Subcutaneous adipose tissue (tissue), 4 donors: ENCODE data around the gene WWC1. TPM values are rescaled to one million over a fixed set of nuclear protein-coding genes. Genes with fewer than 3 reads are reported as not detected.

Experiments used
- CTCF ChIP-seq: fragments of 450-650 bp; IDR thresholded peaks from one replicate; pipeline ENCODE4 v1.5.1; 2016; ENCODE audit warnings: low read depth, mild to moderate bottlenecking, control low read depth, antibody characterized with exemption, moderate library complexity
- total RNA-seq, 4 donors: library from RNA; depleted of rRNA; stranded (reverse); fragments of >200 nt; gene quantifications; one replicate each; pipeline ENCODE4 v1.1.0, GENCODE V29; 2016

WWC1 gene
- total RNA-seq, 4 donors from 2014 or later: 0.34 to 5.1 (median 1.1) TPM; not detected in 1

- no peak for TF ChIP-seq CTCF
Observed at GRCh38 chr5:168287362-168287761, 4.1 kb upstream of the WWC1 start.

DNA sequence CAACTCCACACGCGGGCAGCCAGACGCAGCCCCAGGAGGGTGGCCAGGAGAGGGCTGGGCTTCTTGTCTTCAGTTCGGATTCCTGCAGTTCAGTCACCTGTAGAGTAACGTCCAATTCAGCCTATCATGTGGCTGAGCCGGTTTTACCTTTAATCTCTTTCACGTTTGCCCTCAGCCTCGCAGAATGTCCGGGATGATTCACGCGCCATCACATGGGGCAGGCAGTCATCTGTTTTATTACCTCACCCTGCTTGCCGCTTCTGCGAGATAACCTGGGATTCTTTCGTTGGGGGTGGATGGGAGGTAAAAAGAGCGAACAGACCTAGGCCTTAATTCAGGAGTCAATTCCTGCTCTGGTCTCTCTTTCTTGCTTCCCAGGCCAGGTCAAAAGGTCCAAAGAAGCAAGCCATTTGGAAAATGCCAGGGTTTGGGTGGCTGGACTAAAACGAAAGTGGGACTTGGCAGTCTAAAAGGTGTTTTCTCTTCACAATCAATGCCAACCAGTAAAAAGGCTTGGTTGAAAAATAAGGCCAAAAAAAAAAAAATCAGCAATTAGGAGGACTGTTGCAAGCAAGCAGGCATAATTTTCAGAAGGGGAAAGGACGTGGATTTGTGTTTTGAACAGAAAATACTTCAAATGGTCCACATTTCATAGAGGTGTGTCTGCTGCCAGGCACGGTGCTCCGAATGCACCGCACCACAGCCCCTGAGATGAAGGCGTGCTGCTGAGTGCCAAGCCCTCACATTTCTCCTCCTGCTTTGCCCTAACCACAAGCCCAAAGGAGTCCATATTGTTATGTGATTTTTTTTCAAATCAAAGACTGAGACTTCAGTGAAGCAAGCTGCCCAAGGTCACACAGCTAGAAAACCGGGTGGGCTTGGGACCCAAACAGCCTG lies 2.8 kb upstream of the WWC1 start:
- no peak for TF ChIP-seq CTCF

DNA sequence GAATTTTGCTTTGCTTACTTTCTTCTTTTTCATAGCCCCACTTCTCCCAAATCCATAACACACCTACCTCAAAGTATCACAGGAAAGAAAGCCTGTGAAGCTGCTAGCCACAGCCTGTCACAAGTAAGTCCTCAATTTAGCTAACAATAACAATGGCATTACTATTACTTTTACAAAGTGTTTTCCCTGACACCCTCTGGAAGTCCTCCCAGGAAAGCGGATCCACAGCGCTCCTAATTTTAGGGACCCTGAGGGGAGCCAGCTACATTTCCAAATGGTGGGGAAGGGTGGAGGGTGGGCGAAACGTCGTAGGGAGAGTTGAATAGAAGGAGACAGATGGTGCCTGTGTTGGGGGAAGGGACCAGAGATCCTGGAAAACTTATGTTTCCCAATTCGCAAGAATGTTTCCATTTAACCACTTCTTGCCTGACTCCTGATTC lies 523 bp upstream of the WWC1 start:
- no peak for TF ChIP-seq CTCF

- no peak for TF ChIP-seq CTCF
Observed at GRCh38 chr5:168291964-168292785, 730 bp downstream of the WWC1 start.

DNA sequence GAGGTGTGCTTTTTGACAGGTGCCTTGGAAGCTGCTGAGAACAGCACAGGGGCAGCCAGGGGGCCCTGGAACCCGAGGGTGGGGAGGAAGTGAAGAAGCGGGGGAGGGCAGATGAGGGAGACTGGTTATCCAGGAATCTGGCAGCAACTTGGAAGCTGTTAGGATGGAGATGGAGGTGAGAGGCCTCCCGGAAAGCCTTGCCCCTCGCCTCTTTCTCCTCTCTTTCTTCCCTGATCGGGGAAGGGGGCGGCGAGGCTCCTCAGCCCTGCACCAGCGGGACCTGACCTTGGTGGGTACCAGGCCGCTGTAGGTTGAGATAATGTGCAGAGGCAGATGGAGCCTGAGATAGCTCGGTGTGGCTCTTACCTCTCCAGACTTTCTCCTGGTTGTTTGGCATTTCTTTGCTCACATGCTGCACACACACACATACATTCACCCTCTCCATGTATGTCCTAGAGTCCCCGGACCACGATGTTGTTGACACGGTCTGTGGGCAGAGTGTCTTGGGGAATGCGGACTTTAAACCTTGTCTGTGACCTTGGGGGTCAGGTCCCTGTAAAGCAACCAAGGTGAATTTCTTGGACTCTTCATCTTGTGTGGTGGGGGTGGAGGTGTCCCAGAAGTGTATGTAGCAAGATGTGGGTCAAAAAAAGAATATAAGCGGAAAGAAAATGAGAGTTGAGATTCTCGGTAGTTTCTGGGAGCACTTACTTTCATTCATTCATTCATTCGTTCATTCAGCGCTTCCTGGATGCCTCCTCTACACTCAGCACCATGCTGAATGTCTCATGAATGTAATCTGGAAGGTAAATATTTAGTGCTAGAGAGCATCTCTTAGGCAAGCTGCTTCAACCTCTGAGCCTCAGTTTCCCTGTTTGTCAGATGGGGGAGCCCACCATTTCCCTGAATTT lies 1.6 kb downstream of the WWC1 start:
- TF ChIP-seq CTCF: no peak

GRCh38 chr5:168295574-168296201 lies 4.2 kb downstream of the WWC1 start:
- TF ChIP-seq CTCF: no peak
